ENCODE measurements around the gene AHCTF1. TPM values are rescaled to one million over a fixed set of nuclear protein-coding genes. Genes with fewer than 3 reads are reported as not detected.
"Not testable (repeated sequence)": the region's sequence is repeated elsewhere in the genome, so short reads cannot be mapped to it uniquely, and the experiment has no call there.

The AHCTF1 gene
- total RNA-seq, 1 experiment from 2014 or later, result 46.4 TPM

- TF ChIP-seq ESRRA (CRISPR knock-in tag; IDR thresholded peaks at IDR 0.05; ENCODE audit: borderline replicate concordance) (no peak), RORB (CRISPR knock-in tag; IDR thresholded peaks at IDR 0.05) (no peak), NR2C2 (CRISPR knock-in tag; IDR thresholded peaks at IDR 0.05) (no peak), SMAD3 (CRISPR knock-in tag; IDR thresholded peaks at IDR 0.05; ENCODE audit: borderline replicate concordance) (no peak), OVOL2 (CRISPR knock-in tag; IDR thresholded peaks at IDR 0.05; ENCODE audit: borderline replicate concordance) (no peak)
- TF ChIP-seq, protein P1, sequence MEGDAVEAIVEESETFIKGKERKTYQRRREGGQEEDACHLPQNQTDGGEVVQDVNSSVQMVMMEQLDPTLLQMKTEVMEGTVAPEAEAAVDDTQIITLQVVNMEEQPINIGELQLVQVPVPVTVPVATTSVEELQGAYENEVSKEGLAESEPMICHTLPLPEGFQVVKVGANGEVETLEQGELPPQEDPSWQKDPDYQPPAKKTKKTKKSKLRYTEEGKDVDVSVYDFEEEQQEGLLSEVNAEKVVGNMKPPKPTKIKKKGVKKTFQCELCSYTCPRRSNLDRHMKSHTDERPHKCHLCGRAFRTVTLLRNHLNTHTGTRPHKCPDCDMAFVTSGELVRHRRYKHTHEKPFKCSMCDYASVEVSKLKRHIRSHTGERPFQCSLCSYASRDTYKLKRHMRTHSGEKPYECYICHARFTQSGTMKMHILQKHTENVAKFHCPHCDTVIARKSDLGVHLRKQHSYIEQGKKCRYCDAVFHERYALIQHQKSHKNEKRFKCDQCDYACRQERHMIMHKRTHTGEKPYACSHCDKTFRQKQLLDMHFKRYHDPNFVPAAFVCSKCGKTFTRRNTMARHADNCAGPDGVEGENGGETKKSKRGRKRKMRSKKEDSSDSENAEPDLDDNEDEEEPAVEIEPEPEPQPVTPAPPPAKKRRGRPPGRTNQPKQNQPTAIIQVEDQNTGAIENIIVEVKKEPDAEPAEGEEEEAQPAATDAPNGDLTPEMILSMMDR (IDR thresholded peaks at IDR 0.05), result no peak
Measured at GRCh38 chr1:246865921-246866320, 65.8 kb downstream of the AHCTF1 start (continued).

- peaks cover 65% of the 10 kb centered on the region for H3K36me3 Mint-ChIP-seq
- CTCF ChIA-PET; H3K27ac Mint-ChIP-seq; DNase-seq (ENCODE audit: low spot score); ATAC-seq; H3K4me3 Mint-ChIP-seq; H3K4me1 Mint-ChIP-seq; H3K9me3 Mint-ChIP-seq; POLR2A ChIA-PET; H3K27me3 Mint-ChIP-seq (ENCODE audit: low read depth): not testable (repeated sequence)
Measured at GRCh38 chr1:246863791-246864190, 68.0 kb downstream of the AHCTF1 start.

- no peaks in the 10 kb centered on the region for H3K27me3 Mint-ChIP-seq (ENCODE audit: low read depth)
- H3K27ac Mint-ChIP-seq, result no peak overlapping the region
- no peaks in the 10 kb centered on the region for H3K9me3 Mint-ChIP-seq
- peaks cover 75% of the 10 kb centered on the region for H3K36me3 Mint-ChIP-seq
- H3K4me3 Mint-ChIP-seq, result no peak overlapping the region
- ATAC-seq, result no peak
- no peaks in the 10 kb centered on the region for H3K4me1 Mint-ChIP-seq
- CTCF ChIA-PET, result no interaction called here
- POLR2A ChIA-PET, result no interaction called here
- no peak for DNase-seq (ENCODE audit: low spot score)
- TF ChIP-seq SP1 (CRISPR knock-in tag; conservative IDR thresholded peaks at IDR 0.05) (no peak), ZNF532 (CRISPR knock-in tag; IDR thresholded peaks at IDR 0.05; ENCODE audit: borderline replicate concordance) (no peak), ZNF138 (CRISPR knock-in tag; conservative IDR thresholded peaks at IDR 0.05) (no peak), AR (CRISPR knock-in tag; IDR thresholded peaks at IDR 0.05) (no peak), GTF2I (CRISPR knock-in tag; conservative IDR thresholded peaks at IDR 0.05) (no peak), ZNF512 (CRISPR knock-in tag; IDR thresholded peaks at IDR 0.05; ENCODE audit: borderline replicate concordance) (no peak), MXD4 (CRISPR knock-in tag; IDR thresholded peaks at IDR 0.05; ENCODE audit: borderline replicate concordance) (no peak), TP53 (CRISPR knock-in tag; IDR thresholded peaks at IDR 0.05) (no peak), ATF6 (CRISPR knock-in tag; IDR thresholded peaks at IDR 0.05) (no peak), CREB1 (CRISPR knock-in tag; IDR thresholded peaks at IDR 0.05) (no peak)
- TF ChIP-seq, protein P2, sequence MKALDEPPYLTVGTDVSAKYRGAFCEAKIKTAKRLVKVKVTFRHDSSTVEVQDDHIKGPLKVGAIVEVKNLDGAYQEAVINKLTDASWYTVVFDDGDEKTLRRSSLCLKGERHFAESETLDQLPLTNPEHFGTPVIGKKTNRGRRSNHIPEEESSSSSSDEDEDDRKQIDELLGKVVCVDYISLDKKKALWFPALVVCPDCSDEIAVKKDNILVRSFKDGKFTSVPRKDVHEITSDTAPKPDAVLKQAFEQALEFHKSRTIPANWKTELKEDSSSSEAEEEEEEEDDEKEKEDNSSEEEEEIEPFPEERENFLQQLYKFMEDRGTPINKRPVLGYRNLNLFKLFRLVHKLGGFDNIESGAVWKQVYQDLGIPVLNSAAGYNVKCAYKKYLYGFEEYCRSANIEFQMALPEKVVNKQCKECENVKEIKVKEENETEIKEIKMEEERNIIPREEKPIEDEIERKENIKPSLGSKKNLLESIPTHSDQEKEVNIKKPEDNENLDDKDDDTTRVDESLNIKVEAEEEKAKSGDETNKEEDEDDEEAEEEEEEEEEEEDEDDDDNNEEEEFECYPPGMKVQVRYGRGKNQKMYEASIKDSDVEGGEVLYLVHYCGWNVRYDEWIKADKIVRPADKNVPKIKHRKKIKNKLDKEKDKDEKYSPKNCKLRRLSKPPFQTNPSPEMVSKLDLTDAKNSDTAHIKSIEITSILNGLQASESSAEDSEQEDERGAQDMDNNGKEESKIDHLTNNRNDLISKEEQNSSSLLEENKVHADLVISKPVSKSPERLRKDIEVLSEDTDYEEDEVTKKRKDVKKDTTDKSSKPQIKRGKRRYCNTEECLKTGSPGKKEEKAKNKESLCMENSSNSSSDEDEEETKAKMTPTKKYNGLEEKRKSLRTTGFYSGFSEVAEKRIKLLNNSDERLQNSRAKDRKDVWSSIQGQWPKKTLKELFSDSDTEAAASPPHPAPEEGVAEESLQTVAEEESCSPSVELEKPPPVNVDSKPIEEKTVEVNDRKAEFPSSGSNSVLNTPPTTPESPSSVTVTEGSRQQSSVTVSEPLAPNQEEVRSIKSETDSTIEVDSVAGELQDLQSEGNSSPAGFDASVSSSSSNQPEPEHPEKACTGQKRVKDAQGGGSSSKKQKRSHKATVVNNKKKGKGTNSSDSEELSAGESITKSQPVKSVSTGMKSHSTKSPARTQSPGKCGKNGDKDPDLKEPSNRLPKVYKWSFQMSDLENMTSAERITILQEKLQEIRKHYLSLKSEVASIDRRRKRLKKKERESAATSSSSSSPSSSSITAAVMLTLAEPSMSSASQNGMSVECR (CRISPR knock-in tag; IDR thresholded peaks at IDR 0.05; ENCODE audit: borderline replicate concordance), result no peak
Measured at GRCh38 chr1:246860401-246860800, 71.3 kb downstream of the AHCTF1 start.

All from WTC11 (cell line).